CD1c-positive myeloid dendritic cell (primary cell): ENCODE data around the gene MORN4.
A peak's percentile ranks its signal among the peaks of the same experiment; 100 is the strongest.
"Not testable (repeated sequence)": the region's sequence is repeated elsewhere in the genome, so short reads cannot be mapped to it uniquely, and the experiment has no call there.

Experiments used
- DNase-seq: peaks from one replicate; pipeline ENCODE4 v3.0.0-alpha.2; 2016; ENCODE audit errors: extremely low spot score

MORN4 gene

GRCh38 chr10:97640868-97641811 is 7.8 kb upstream of the MORN4 start:
- DNase-seq = peak; percentile 76

- peak; percentile 100 for DNase-seq
Observed at GRCh38 chr10:97640174-97640867, 7.0 kb upstream of the MORN4 start, which contains the start of gene PI4K2A. Gene PI4K2A (plus strand): TSS chr10:97640671. CDS start chr10:97640743, 72 bp downstream.

GRCh38 chr10:97639090-97639489 is 5.8 kb upstream of the MORN4 start:
- not testable (repeated sequence) for DNase-seq

- no peak for DNase-seq
Observed at GRCh38 chr10:97635577-97635976, 2.3 kb upstream of the MORN4 start.

- DNase-seq = no peak
Observed at GRCh38 chr10:97633921-97634320, 621 bp upstream of the MORN4 start.

- DNase-seq = no peak
Observed at GRCh38 chr10:97631098-97631497, 2.2 kb downstream of the MORN4 start.

GRCh38 chr10:97629289-97629688 is 4.0 kb downstream of the MORN4 start:
- no peak for DNase-seq

GRCh38 chr10:97628228-97628627 is 5.1 kb downstream of the MORN4 start:
- no peak for DNase-seq

- no peak for DNase-seq
Observed at GRCh38 chr10:97627731-97628130, 5.6 kb downstream of the MORN4 start.

- DNase-seq = no peak
Observed at GRCh38 chr10:97623277-97623676, 10.0 kb downstream of the MORN4 start.

GRCh38 chr10:97618733-97619132 is 14.6 kb downstream of the MORN4 start:
- no peak for DNase-seq

GRCh38 chr10:97618285-97618684 is 15.0 kb downstream of the MORN4 start:
- DNase-seq = no peak

GRCh38 chr10:97612386-97612785 is 20.9 kb downstream of the MORN4 start:
- DNase-seq = peak; percentile 24

- no peak for DNase-seq
Observed at GRCh38 chr10:97611473-97611872, 21.8 kb downstream of the MORN4 start.

GRCh38 chr10:97608991-97609561 is 24.2 kb downstream of the MORN4 start:
- DNase-seq = no peak

- no peak for DNase-seq
Observed at GRCh38 chr10:97607095-97607636, 26.1 kb downstream of the MORN4 start.

- DNase-seq = no peak
Observed at GRCh38 chr10:97601268-97602215, 31.8 kb downstream of the MORN4 start.

GRCh38 chr10:97600616-97601015 is 32.7 kb downstream of the MORN4 start:
- no peak for DNase-seq

- DNase-seq = no peak
Observed at GRCh38 chr10:97599272-97599619, 34.1 kb downstream of the MORN4 start.

- no peak for DNase-seq
Observed at GRCh38 chr10:97598407-97599271, 34.7 kb downstream of the MORN4 start.
